ENCODE results near the gene MPPED1. TPM values are rescaled to one million over a fixed set of nuclear protein-coding genes. Genes with fewer than 3 reads are reported as not detected.

MPPED1 gene
- total and polyA plus RNA-seq, 2 of the 13 experiments (the other 11 are each of a cell fraction or from before 2014, with no cell fraction given) = 0.77 TPM; not detected in 1

GRCh38 chr22:43391306-43391705 lies 20.5 kb upstream of the MPPED1 start (continued):
- TF ChIP-seq ZNF296 (CRISPR knock-in tag; conservative IDR thresholded peaks at IDR 0.05) (no peak), HNF4A (CRISPR knock-in tag; IDR thresholded peaks at IDR 0.05) (peak; percentile 80), ZFY (CRISPR knock-in tag; IDR thresholded peaks at IDR 0.05) (0 out of 2 replicates have a peak, but pooled peaks have one; percentile 32), SOX6 (IDR thresholded peaks at IDR 0.05) (no peak), SOX6 (CRISPR knock-in tag; IDR thresholded peaks at IDR 0.05) (0 out of 2 replicates have a peak, but pooled peaks have one; percentile 17), FOXJ3 (CRISPR knock-in tag; IDR thresholded peaks at IDR 0.05; ENCODE audit: borderline replicate concordance) (no peak), FOXP4 (CRISPR knock-in tag; IDR thresholded peaks at IDR 0.05) (peak; percentile 38; the same call in 1 of the 2 replicates), ARNT2 (CRISPR knock-in tag; IDR thresholded peaks at IDR 0.05; ENCODE audit: low read depth) (no peak), MAFG (CRISPR knock-in tag; IDR thresholded peaks at IDR 0.05) (peak; percentile 30; the same call in 1 of the 2 replicates), NFKB2 (CRISPR knock-in tag; IDR thresholded peaks at IDR 0.05; ENCODE audit: borderline replicate concordance) (no peak), ZNF530 (CRISPR knock-in tag; IDR thresholded peaks at IDR 0.05; ENCODE audit: low read depth) (no peak), NFE2 (CRISPR knock-in tag; IDR thresholded peaks at IDR 0.05) (0 out of 2 replicates have a peak, but pooled peaks have one; percentile 18), ZNF784 (CRISPR knock-in tag; IDR thresholded peaks at IDR 0.05; ENCODE audit: borderline replicate concordance) (no peak), HDAC6 (IDR thresholded peaks at IDR 0.05; ENCODE audit: low read depth, low read length) (no peak), CREB1 (IDR thresholded peaks at IDR 0.05) (0 out of 2 replicates have a peak, but pooled peaks have one; percentile 1), CREB1 (CRISPR knock-in tag; IDR thresholded peaks at IDR 0.05) (peak; percentile 65), FOXA3 (CRISPR knock-in tag; IDR thresholded peaks at IDR 0.05) (peak; percentile 21; the same call in 1 of the 2 replicates)
